ENCODE data around the gene EPS8L3.

DNA sequence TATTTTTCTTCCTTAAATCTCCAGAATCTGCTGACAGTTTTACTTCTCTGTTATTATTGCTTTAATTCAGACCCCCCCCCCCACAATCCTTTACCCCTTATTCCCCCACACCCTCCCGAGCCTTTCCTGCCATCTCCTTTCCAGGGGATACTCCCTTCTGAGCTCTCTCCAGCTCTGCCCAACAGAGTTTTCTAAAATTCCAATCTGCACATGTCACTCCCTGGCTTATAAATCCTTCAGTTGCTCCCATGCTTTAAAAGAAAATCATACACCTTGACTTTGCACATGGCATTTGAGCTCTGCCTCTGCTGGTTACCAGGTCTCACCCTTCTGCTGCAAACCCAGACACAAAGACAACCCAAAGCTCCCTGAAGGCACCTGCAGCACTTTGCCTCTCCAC is 11.7 kb upstream of the EPS8L3 start:
- TF ChIP-seq, protein P1, sequence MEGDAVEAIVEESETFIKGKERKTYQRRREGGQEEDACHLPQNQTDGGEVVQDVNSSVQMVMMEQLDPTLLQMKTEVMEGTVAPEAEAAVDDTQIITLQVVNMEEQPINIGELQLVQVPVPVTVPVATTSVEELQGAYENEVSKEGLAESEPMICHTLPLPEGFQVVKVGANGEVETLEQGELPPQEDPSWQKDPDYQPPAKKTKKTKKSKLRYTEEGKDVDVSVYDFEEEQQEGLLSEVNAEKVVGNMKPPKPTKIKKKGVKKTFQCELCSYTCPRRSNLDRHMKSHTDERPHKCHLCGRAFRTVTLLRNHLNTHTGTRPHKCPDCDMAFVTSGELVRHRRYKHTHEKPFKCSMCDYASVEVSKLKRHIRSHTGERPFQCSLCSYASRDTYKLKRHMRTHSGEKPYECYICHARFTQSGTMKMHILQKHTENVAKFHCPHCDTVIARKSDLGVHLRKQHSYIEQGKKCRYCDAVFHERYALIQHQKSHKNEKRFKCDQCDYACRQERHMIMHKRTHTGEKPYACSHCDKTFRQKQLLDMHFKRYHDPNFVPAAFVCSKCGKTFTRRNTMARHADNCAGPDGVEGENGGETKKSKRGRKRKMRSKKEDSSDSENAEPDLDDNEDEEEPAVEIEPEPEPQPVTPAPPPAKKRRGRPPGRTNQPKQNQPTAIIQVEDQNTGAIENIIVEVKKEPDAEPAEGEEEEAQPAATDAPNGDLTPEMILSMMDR (IDR thresholded peaks at IDR 0.05), result no peak
- TF ChIP-seq EP300 (IDR thresholded peaks at IDR 0.05), result no peak

Measured in sigmoid colon (tissue), 4 donors.